Liver (tissue), 9 donors: ENCODE data around the gene NCOA4. TPM values are rescaled to one million over a fixed set of nuclear protein-coding genes. Genes with fewer than 3 reads are reported as not detected.

Experiments used
- DNase-seq: peaks from one replicate; pipeline ENCODE4 v3.0.0-alpha.2; 2017; ENCODE audit warnings: low spot score
- H3K27ac ChIP-seq, 2 donors: one replicate each; pipeline ENCODE4 v1.7.0; 2013; ENCODE audit warnings: inconsistent platforms in 2 of 2, low read length in 2 of 2, control low read depth in 1 of 2, low read depth in 1 of 2, mild to moderate bottlenecking in 1 of 2
- H3K27me3 ChIP-seq, 4 donors: one replicate each; pipeline versions ENCODE4 v1.6.1 to v1.7.0; 2013; ENCODE audit warnings: low read length in 3 of 4, inconsistent platforms in 1 of 4, mild to moderate bottlenecking in 1 of 4, moderate library complexity in 1 of 4; ENCODE audit not compliant: control insufficient read depth in 4 of 4, insufficient read depth in 4 of 4
- H3K36me3 ChIP-seq, 4 donors: one replicate each; pipeline versions ENCODE4 v1.6.1 to v1.7.0; 2013; ENCODE audit warnings: low read length in 3 of 4, mild to moderate bottlenecking in 3 of 4, low read depth in 1 of 4, moderate library complexity in 1 of 4; ENCODE audit not compliant: control insufficient read depth in 4 of 4, insufficient read depth in 3 of 4
- H3K4me1 ChIP-seq, 4 donors: one replicate each; pipeline versions ENCODE4 v1.6.1 to v1.7.0; 2013; ENCODE audit warnings: low read length in 3 of 4, mild to moderate bottlenecking in 3 of 4, moderate library complexity in 1 of 4; ENCODE audit not compliant: control insufficient read depth in 4 of 4, insufficient read depth in 4 of 4
- H3K4me3 ChIP-seq, 3 donors: one replicate each; pipeline versions ENCODE4 v1.6.1 to v1.7.0; 2013; ENCODE audit warnings: low read length in 3 of 3, control low read depth in 1 of 3, low read depth in 1 of 3, mild to moderate bottlenecking in 1 of 3
- H3K9ac ChIP-seq, 2 donors: one replicate each; pipeline ENCODE4 v1.7.0; 2013; ENCODE audit warnings: low read length in 2 of 2, mild to moderate bottlenecking in 2 of 2, moderate library complexity in 2 of 2, control low read depth in 1 of 2, low read depth in 1 of 2
- H3K9me3 ChIP-seq, 4 donors: one replicate each; pipeline versions ENCODE4 v1.6.1 to v1.7.0; 2013; ENCODE audit warnings: low read length in 3 of 4; ENCODE audit not compliant: control insufficient read depth in 4 of 4
- EGR1 ChIP-seq, 2 donors: IDR thresholded peaks; 2 replicates each; pipeline ENCODE4 v1.6.1; 2016 to 2018; ENCODE audit warnings: antibody characterized with exemption in 2 of 2, low read depth in 2 of 2
- FOXA1 ChIP-seq: IDR thresholded peaks from 2 replicates; pipeline ENCODE4 v1.6.1; 2016; ENCODE audit warnings: antibody characterized with exemption
- FOXA2 ChIP-seq: IDR thresholded peaks from 2 replicates; pipeline ENCODE4 v1.6.1; 2016; ENCODE audit warnings: antibody characterized with exemption
- HNF4A ChIP-seq, 2 donors: conservative IDR thresholded peaks; 2 replicates each; pipeline ENCODE4 v1.6.1; 2016; ENCODE audit warnings: antibody characterized with exemption in 2 of 2, mild to moderate bottlenecking in 2 of 2
- JUND ChIP-seq, 2 donors: IDR thresholded peaks; 2 replicates each; pipeline ENCODE4 v1.6.1; 2016; ENCODE audit warnings: antibody characterized with exemption in 2 of 2
- NR2F2 ChIP-seq: IDR thresholded peaks from 2 replicates; pipeline ENCODE4 v1.6.1; 2016; ENCODE audit warnings: antibody characterized with exemption
- SP1 ChIP-seq: IDR thresholded peaks from 2 replicates; pipeline ENCODE4 v1.6.1; 2018; ENCODE audit warnings: antibody characterized with exemption, mild to moderate bottlenecking
- WGBS: extraction: QIAGEN DNeasy Blood & Tissue Kit; methylation state at CpG from one replicate; pipeline ENCODE4 v1.1.7; 2013; 5-methylcytosine and 5-hydroxymethylcytosine counted together
- polyA plus RNA-seq, 2 donors: library from polyadenylated mRNA; stranded (reverse) in 1 of 2; unstranded in 1 of 2; fragments of 200-250 nt in 1 of 2; fragments of >200 nt in 1 of 2; fragmentation: Nextera tagmentation in 1 of 2; extraction: Ambion mirVana in 1 of 2; gene quantifications; one replicate each; pipeline versions ENCODE4 v1.2.1 to v1.2.3, GENCODE V29; 2013 to 2015
- total RNA-seq, 2 donors: library from RNA; depleted of rRNA; stranded (reverse); fragments of >200 nt; gene quantifications; one replicate each; pipeline ENCODE4 v1.2.3, GENCODE V29; 2014
- TF ChIP-seq, protein P1 (sequence below): IDR thresholded peaks from 2 replicates; pipeline ENCODE4 v1.6.1; 2016; ENCODE audit warnings: antibody characterized with exemption
- TF ChIP-seq, protein P2 (sequence below): IDR thresholded peaks from 2 replicates; pipeline ENCODE4 v1.6.1; 2016; ENCODE audit warnings: antibody characterized with exemption, mild to moderate bottlenecking
- TF ChIP-seq, protein P3 (sequence below): IDR thresholded peaks from 2 replicates; pipeline ENCODE4 v1.6.1; 2016; ENCODE audit warnings: antibody characterized with exemption
- donor health status: healthy.
- donor health status: healthy.
- donor health status: healthy.
- donor health status: healthy.
- donor health status: healthy.

NCOA4 gene
- total and polyA plus RNA-seq, 4 donors = 71.9 to 746 (median 168) TPM

DNA sequence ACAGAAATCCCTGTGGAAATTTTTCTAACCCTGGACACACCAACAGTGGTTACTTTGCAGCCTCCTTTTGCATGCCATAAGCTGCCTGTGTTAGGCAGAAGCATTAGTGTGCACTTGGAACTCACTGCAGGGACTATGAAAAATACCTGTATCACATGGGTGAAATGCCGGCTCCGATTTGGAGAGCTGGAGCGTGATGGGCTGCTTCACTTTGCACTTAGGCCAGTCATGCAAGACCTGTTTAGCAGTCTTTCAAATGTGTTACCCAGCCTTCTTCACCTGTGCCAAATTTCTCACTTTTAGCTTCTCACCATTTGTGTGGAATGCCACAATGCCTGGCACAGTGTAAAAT, 11.3 kb downstream of the NCOA4 start:
- 25% methylated on average over 3 of the region's 3 CpGs for WGBS

DNA sequence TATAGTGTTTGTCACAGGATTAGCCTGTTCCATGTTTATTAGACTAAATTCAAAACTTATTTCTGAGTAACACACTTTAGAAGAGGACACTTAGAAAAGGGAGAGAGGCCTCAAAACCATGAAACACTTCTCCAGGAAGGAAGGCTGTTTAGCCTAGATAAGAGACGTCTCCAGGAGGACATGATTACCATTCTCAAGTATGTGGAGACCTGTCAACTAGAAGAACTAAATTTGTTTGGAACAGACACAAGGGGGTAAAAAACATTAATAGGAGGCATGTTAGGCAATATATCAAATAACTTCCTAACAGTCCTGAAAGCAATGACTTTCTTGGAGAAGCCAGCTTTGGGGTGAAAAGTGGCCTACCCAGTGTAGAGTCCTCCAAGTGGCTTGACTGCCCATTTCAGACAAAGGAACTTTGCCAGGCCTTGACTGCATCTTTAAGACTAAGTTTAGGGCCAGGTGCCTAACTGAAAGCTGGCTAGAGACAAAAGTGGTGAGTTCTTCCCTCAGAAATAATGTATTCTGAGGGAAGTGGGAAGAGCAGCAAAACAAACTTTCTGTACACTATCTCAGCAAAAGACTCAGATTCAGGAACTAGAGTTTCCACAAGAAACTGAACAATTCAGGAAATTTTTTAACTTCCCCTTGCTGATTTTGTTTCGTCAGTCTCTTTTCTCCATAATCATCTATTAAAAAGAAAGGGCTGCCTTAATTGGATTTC, 11.8 kb downstream of the NCOA4 start:
- no peaks in the 10 kb centered on the region for H3K9me3 ChIP-seq
- H3K36me3 ChIP-seq = peaks cover 5 to 13% (median 8%) of the 10 kb centered on the region in 4 donors
- H3K27ac ChIP-seq = peak overlapping the region; percentile 66 to 67
- no peak for DNase-seq
- H3K27me3 ChIP-seq = no peaks in the 10 kb centered on the region
- no peak overlapping the region for H3K4me3 ChIP-seq
- H3K9ac ChIP-seq = peak overlapping the region in 1 of 2 donors; percentile 29
- 46% methylated on average over 2 of the region's 2 CpGs for WGBS
- TF ChIP-seq HNF4A (conservative IDR thresholded peaks at IDR 0.05) = no peak
- no peak for TF ChIP-seq EGR1 (IDR thresholded peaks at IDR 0.05; ENCODE audit: low read depth in 2 of 2)
- no peak for TF ChIP-seq SP1
- TF ChIP-seq, protein P1, sequence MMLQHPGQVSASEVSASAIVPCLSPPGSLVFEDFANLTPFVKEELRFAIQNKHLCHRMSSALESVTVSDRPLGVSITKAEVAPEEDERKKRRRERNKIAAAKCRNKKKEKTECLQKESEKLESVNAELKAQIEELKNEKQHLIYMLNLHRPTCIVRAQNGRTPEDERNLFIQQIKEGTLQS = no peak
- no peak for TF ChIP-seq JUND (IDR thresholded peaks at IDR 0.05)
- TF ChIP-seq FOXA2 = no peak
- TF ChIP-seq, protein P2, sequence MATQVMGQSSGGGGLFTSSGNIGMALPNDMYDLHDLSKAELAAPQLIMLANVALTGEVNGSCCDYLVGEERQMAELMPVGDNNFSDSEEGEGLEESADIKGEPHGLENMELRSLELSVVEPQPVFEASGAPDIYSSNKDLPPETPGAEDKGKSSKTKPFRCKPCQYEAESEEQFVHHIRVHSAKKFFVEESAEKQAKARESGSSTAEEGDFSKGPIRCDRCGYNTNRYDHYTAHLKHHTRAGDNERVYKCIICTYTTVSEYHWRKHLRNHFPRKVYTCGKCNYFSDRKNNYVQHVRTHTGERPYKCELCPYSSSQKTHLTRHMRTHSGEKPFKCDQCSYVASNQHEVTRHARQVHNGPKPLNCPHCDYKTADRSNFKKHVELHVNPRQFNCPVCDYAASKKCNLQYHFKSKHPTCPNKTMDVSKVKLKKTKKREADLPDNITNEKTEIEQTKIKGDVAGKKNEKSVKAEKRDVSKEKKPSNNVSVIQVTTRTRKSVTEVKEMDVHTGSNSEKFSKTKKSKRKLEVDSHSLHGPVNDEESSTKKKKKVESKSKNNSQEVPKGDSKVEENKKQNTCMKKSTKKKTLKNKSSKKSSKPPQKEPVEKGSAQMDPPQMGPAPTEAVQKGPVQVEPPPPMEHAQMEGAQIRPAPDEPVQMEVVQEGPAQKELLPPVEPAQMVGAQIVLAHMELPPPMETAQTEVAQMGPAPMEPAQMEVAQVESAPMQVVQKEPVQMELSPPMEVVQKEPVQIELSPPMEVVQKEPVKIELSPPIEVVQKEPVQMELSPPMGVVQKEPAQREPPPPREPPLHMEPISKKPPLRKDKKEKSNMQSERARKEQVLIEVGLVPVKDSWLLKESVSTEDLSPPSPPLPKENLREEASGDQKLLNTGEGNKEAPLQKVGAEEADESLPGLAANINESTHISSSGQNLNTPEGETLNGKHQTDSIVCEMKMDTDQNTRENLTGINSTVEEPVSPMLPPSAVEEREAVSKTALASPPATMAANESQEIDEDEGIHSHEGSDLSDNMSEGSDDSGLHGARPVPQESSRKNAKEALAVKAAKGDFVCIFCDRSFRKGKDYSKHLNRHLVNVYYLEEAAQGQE = no peak
- H3K4me1 ChIP-seq = peaks cover 13 to 76% (median 69%) of the 10 kb centered on the region in 4 donors

More for the DNA sequence above, 11.3 kb downstream of the NCOA4 start:
- H3K9me3 ChIP-seq = no peaks in the 10 kb centered on the region
- DNase-seq = no peak
- peak overlapping the region; percentile 66 to 67 for H3K27ac ChIP-seq
- H3K36me3 ChIP-seq = peaks cover 3 to 9% (median 6%) of the 10 kb centered on the region in 4 donors
- H3K27me3 ChIP-seq = no peaks in the 10 kb centered on the region
- H3K9ac ChIP-seq = no peak overlapping the region
- H3K4me1 ChIP-seq = peaks cover 10 to 76% (median 72%) of the 10 kb centered on the region in 4 donors
- TF ChIP-seq EGR1 (IDR thresholded peaks at IDR 0.05; ENCODE audit: low read depth in 2 of 2) = no peak
- no peak for TF ChIP-seq NR2F2
- TF ChIP-seq, protein P3, sequence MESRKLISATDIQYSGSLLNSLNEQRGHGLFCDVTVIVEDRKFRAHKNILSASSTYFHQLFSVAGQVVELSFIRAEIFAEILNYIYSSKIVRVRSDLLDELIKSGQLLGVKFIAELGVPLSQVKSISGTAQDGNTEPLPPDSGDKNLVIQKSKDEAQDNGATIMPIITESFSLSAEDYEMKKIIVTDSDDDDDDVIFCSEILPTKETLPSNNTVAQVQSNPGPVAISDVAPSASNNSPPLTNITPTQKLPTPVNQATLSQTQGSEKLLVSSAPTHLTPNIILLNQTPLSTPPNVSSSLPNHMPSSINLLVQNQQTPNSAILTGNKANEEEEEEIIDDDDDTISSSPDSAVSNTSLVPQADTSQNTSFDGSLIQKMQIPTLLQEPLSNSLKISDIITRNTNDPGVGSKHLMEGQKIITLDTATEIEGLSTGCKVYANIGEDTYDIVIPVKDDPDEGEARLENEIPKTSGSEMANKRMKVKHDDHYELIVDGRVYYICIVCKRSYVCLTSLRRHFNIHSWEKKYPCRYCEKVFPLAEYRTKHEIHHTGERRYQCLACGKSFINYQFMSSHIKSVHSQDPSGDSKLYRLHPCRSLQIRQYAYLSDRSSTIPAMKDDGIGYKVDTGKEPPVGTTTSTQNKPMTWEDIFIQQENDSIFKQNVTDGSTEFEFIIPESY = no peak
- no peak for TF ChIP-seq JUND (IDR thresholded peaks at IDR 0.05)
- no peak for TF ChIP-seq FOXA1
- TF ChIP-seq, protein P2 = no peak
- no peak for TF ChIP-seq FOXA2
- no peak overlapping the region for H3K4me3 ChIP-seq
